Lower lobe of right lung (tissue), 2 donors: ENCODE measurements around the gene RMI2. TPM values are rescaled to one million over a fixed set of nuclear protein-coding genes. Genes with fewer than 3 reads are reported as not detected.
A peak's percentile ranks its signal among the peaks of the same experiment; 100 is the strongest.

Experiments used
- ATAC-seq, 2 donors: fragments of 200-7000 bp; cut with Tn5 transposase; one replicate each; pipeline ENCODE4 v1.9.1; 2020 to 2022; ENCODE audit warnings: mild to moderate bottlenecking in 2 of 2, moderate library complexity in 2 of 2
- DNase-seq: peaks from one replicate; pipeline ENCODE4 v3.0.0-alpha.2; 2020
- H3K27ac ChIP-seq: fragments of 200-600 bp; one replicate; pipeline ENCODE4 v1.8.0; 2022
- H3K27me3 ChIP-seq: fragments of 200-600 bp; one replicate; pipeline ENCODE4 v1.8.0; 2022; ENCODE audit warnings: low read depth
- H3K36me3 ChIP-seq: fragments of 200-600 bp; one replicate; pipeline ENCODE4 v1.8.0; 2022; ENCODE audit warnings: mild to moderate bottlenecking
- H3K4me1 ChIP-seq: fragments of 200-600 bp; one replicate; pipeline ENCODE4 v1.8.0; 2022
- H3K4me3 ChIP-seq: fragments of 200-600 bp; one replicate; pipeline ENCODE4 v1.8.0; 2022; ENCODE audit warnings: mild to moderate bottlenecking
- H3K9me3 ChIP-seq: fragments of 200-600 bp; one replicate; pipeline ENCODE4 v1.8.0; 2022
- CTCF ChIP-seq: fragments of 200-600 bp; IDR thresholded peaks from one replicate; pipeline ENCODE4 v1.8.0; 2022; ENCODE audit warnings: antibody characterized with exemption, mild to moderate bottlenecking
- intact Hi-C: fragments of 100-400 bp; cut with DNase I; formaldehyde crosslinking; loops from one replicate; pipeline ENCODE4 v1.11.0; 2022
- total RNA-seq: library from RNA; stranded (reverse); fragmentation: NEBNext Ultra II Directional; extraction: Animal tissue kit (Norgen Biotek cat#: 25700); gene quantifications from one replicate; pipeline ENCODE4 v1.2.1, GENCODE V29; 2021
- donor health status: DM: no; HTN: yes; CAD: no; lungs with severe emphysema.

The RMI2 gene
- total RNA-seq, 1 donor from 2014 or later, result 1.7 TPM

- DNase-seq (peak; percentile 64), ATAC-seq (peak; percentile 88)
- Histone ChIP-seq H3K27me3 (no peaks in the 10 kb centered on the region), H3K4me3 (no peak overlapping the region), H3K4me1 (peaks cover 23% of the 10 kb centered on the region), H3K9me3 (no peaks in the 10 kb centered on the region), H3K27ac (peak overlapping the region; percentile 51), H3K36me3 (no peaks in the 10 kb centered on the region)
- no peak for TF ChIP-seq CTCF
- intact Hi-C loops, result no loop called here
These were observed 16.8 kb upstream of the RMI2 start for GRCh38 chr16:11328172-11329070.

- DNase-seq, result no peak
- ATAC-seq, result peak in 1 of 2 donors; percentile 22
- peaks cover 23% of the 10 kb centered on the region for H3K4me1 ChIP-seq
- no peaks in the 10 kb centered on the region for H3K36me3 ChIP-seq
- intact Hi-C loops, result no loop called here
- no peak for TF ChIP-seq CTCF
- H3K27me3 ChIP-seq, result no peaks in the 10 kb centered on the region
- no peak overlapping the region for H3K4me3 ChIP-seq
- peak overlapping the region; percentile 36 for H3K27ac ChIP-seq
- H3K9me3 ChIP-seq, result no peaks in the 10 kb centered on the region
These were observed 16.2 kb upstream of the RMI2 start for GRCh38 chr16:11329071-11329491.

- DNase-seq (no peak), ATAC-seq (no peak)
- no peak overlapping the region for H3K4me3 ChIP-seq
- no peaks in the 10 kb centered on the region for H3K27me3 ChIP-seq
- H3K27ac ChIP-seq, result no peak overlapping the region
- intact Hi-C loops, result no loop called here
- no peaks in the 10 kb centered on the region for H3K9me3 ChIP-seq
- peaks cover 23% of the 10 kb centered on the region for H3K4me1 ChIP-seq
- no peaks in the 10 kb centered on the region for H3K36me3 ChIP-seq
- TF ChIP-seq CTCF, result no peak
These were observed 15.4 kb upstream of the RMI2 start for GRCh38 chr16:11329891-11330290.

- no peak for DNase-seq
- peaks cover 23% of the 10 kb centered on the region for H3K4me1 ChIP-seq
- H3K27me3 ChIP-seq, result no peaks in the 10 kb centered on the region
- no peaks in the 10 kb centered on the region for H3K36me3 ChIP-seq
- no peak for TF ChIP-seq CTCF
- intact Hi-C loops, result no loop called here
- ATAC-seq, result no peak
- no peak overlapping the region for H3K27ac ChIP-seq
- H3K9me3 ChIP-seq, result no peaks in the 10 kb centered on the region
- H3K4me3 ChIP-seq, result no peak overlapping the region
These were observed 14.6 kb upstream of the RMI2 start for GRCh38 chr16:11330526-11331237.

- ATAC-seq (no peak), DNase-seq (no peak)
- no peaks in the 10 kb centered on the region for H3K36me3 ChIP-seq
- intact Hi-C loops, result no loop called here
- no peaks in the 10 kb centered on the region for H3K9me3 ChIP-seq
- peaks cover 23% of the 10 kb centered on the region for H3K4me1 ChIP-seq
- H3K4me3 ChIP-seq, result no peak overlapping the region
- H3K27me3 ChIP-seq, result no peaks in the 10 kb centered on the region
- no peak overlapping the region for H3K27ac ChIP-seq
- TF ChIP-seq CTCF, result no peak
These were observed 13.3 kb upstream of the RMI2 start for GRCh38 chr16:11331967-11332366.
